Renal cortex interstitium (tissue), 11 donors: ENCODE measurements around the gene PEF1. TPM values are rescaled to one million over a fixed set of nuclear protein-coding genes. Genes with fewer than 3 reads are reported as not detected.
A peak's percentile ranks its signal among the peaks of the same experiment; 100 is the strongest.
"Not testable (repeated sequence)": the region's sequence is repeated elsewhere in the genome, so short reads cannot be mapped to it uniquely, and the experiment has no call there.

Source experiments
- DNase-seq, 11 donors: peaks; one replicate each; pipeline ENCODE4 v3.0.0-alpha.2; 2013; ENCODE audit warnings: low read depth in 9 of 11, low spot score in 4 of 11; ENCODE audit errors: extremely low read depth in 1 of 11
- polyA plus RNA-seq, 3 donors: library from polyadenylated mRNA; unstranded; fragments of 120-200 nt; gene quantifications; one replicate each; pipeline ENCODE4 v1.2.1, GENCODE V29; 2013; ENCODE audit not compliant: insufficient read length in 3 of 3

PEF1 gene
- polyA plus RNA-seq, 3 donors, result 69.7 to 75.8 (median 75.7) TPM

- no peak for DNase-seq
Observed at GRCh38 chr1:31595836-31596736, 48.6 kb downstream of the PEF1 start.

- DNase-seq, result no peak
Observed at GRCh38 chr1:31593770-31594632, 50.7 kb downstream of the PEF1 start.

GRCh38 chr1:31593136-31593665 lies 51.5 kb downstream of the PEF1 start:
- DNase-seq, result no peak

- no peak for DNase-seq
Observed at GRCh38 chr1:31592132-31592531, 52.5 kb downstream of the PEF1 start.

- DNase-seq, result no peak
Observed at GRCh38 chr1:31591425-31592093, 53.1 kb downstream of the PEF1 start.

- no peak for DNase-seq
Observed at GRCh38 chr1:31588751-31589515, 55.7 kb downstream of the PEF1 start.

- peak in 1 of 11 donors; percentile 45 for DNase-seq
Observed at GRCh38 chr1:31587720-31588423, 56.8 kb downstream of the PEF1 start.

GRCh38 chr1:31587328-31587699 lies 57.4 kb downstream of the PEF1 start:
- DNase-seq, result not testable (repeated sequence)

- no peak for DNase-seq
Observed at GRCh38 chr1:31586376-31587327, 58.0 kb downstream of the PEF1 start.

GRCh38 chr1:31585736-31586365 lies 58.8 kb downstream of the PEF1 start:
- no peak for DNase-seq

- no peak for DNase-seq
Observed at GRCh38 chr1:31584869-31585735, 59.6 kb downstream of the PEF1 start.

- DNase-seq, result peak in 6 of 11 donors; percentile 75 to 87 (median 78)
Observed at GRCh38 chr1:31583995-31584868, 60.4 kb downstream of the PEF1 start.

- DNase-seq, result no peak
Observed at GRCh38 chr1:31583082-31583994, 61.3 kb downstream of the PEF1 start.
